Heart right ventricle (tissue), 16 donors: ENCODE measurements around the gene ZNF740. TPM values are rescaled to one million over a fixed set of nuclear protein-coding genes. Genes with fewer than 3 reads are reported as not detected.

ENCODE experiments used
- ATAC-seq, 8 donors: fragments of 200-7000 bp; cut with Tn5 transposase; one replicate each; pipeline ENCODE4 v1.9.1; 2020; ENCODE audit warnings: mild to moderate bottlenecking in 8 of 8, moderate library complexity in 8 of 8, moderate number of reproducible peaks in 1 of 8
- DNase-seq, 2 donors: peaks; one replicate each; pipeline ENCODE4 v3.0.0-alpha.2; 2020
- H3K27ac ChIP-seq, 10 donors: fragments of 200-600 bp; sonication (generic) in 2 of 10; one replicate each; pipeline versions ENCODE4 v1.5.0 to v1.8.0; 2020 to 2022; ENCODE audit warnings: mild to moderate bottlenecking in 3 of 10
- H3K27me3 ChIP-seq, 7 donors: fragments of 200-600 bp; one replicate each; pipeline ENCODE4 v1.8.0; 2021 to 2022; ENCODE audit warnings: mild to moderate bottlenecking in 2 of 7
- H3K36me3 ChIP-seq, 9 donors: fragments of 200-600 bp; sonication (generic) in 1 of 9; one replicate each; pipeline versions ENCODE4 v1.5.0 to v1.8.0; 2020 to 2022; ENCODE audit warnings: mild to moderate bottlenecking in 2 of 9
- H3K4me1 ChIP-seq, 9 donors: fragments of 200-600 bp; sonication (generic) in 1 of 9; one replicate each; pipeline versions ENCODE4 v1.5.0 to v1.8.0; 2020 to 2022; ENCODE audit warnings: mild to moderate bottlenecking in 4 of 9
- H3K4me3 ChIP-seq, 10 donors: fragments of 200-600 bp; sonication (generic) in 2 of 10; one replicate each; pipeline versions ENCODE4 v1.5.0 to v1.8.0; 2020 to 2022; ENCODE audit warnings: mild to moderate bottlenecking in 7 of 10, moderate library complexity in 2 of 10
- H3K9me3 ChIP-seq, 11 donors: fragments of 200-600 bp in 10 of 11; sonication (generic) in 2 of 11; one replicate each; pipeline versions ENCODE4 v1.5.0 to v1.8.0; 2013 to 2022; ENCODE audit warnings: mild to moderate bottlenecking in 2 of 11, control low read depth in 1 of 11, moderate library complexity in 1 of 11
- WGBS, 2 donors: extraction: QIAGEN DNeasy Blood & Tissue Kit; methylation state at CpG; one replicate each; pipeline ENCODE4 v1.1.7; 2013; ENCODE audit warnings: inconsistent platforms in 1 of 2; 5-methylcytosine and 5-hydroxymethylcytosine counted together
- intact Hi-C, 10 donors: fragments of 100-400 bp; cut with DNase I; formaldehyde crosslinking; loops; one replicate each; pipeline versions ENCODE4 v1.11.1 to v1.14.2; 2022
- long read RNA-seq, 3 donors: library from polyadenylated mRNA; unstranded; transcript quantifications; one replicate each; pipeline ENCODE4 v2.0.0, GENCODE V29; 2020 to 2021
- polyA plus RNA-seq, 2 donors: library from polyadenylated mRNA; stranded (reverse); fragments of 200-250 nt; gene quantifications; one replicate each; pipeline ENCODE4 v1.2.3, GENCODE V29; 2013
- total RNA-seq, 10 donors: library from RNA; stranded (reverse); fragmentation: NEBNext Ultra II Directional in 3 of 10; extraction: Animal tissue kit (Norgen Biotek cat#: 25700) in 3 of 10; gene quantifications; one replicate each; pipeline versions ENCODE4 v1.2.1 to v1.2.4, GENCODE V29; 2021 to 2023
- TF ChIP-seq, protein P1 (sequence below), 9 donors: fragments of 200-600 bp; sonication (generic) in 2 of 9; IDR thresholded peaks; one replicate each; pipeline versions ENCODE4 v1.5.0 to v1.8.0; 2021 to 2022; ENCODE audit warnings: antibody characterized with exemption in 9 of 9, mild to moderate bottlenecking in 5 of 9, moderate library complexity in 1 of 9
- donor health status: Arrhythmogenic right ventricular cardiomyopathy.
- donor health status: ischemic (EF 13 %, LVEDD 7.1; RV severe dilation, severe dysfunction).
- donor health status: healthy with polysubstance abuse.
- donor health status: DM: no; HTN: yes; CAD: no.
- donor health status: DM: no; HTN: no; CAD: no.
- donor health status: ischemic (EF 25% LVEDD 6.9; RV normal size, moderate dysfunction).
- donor health status: ischemic (EF 25% LVEDD 5.7; RV mildly dilated, moderate dysfunction).
- donor health status: healthy.
- donor health status: DM: yes; HTN: yes; CAD: no.
- donor health status: Ischemic cardiomyopathy.
- donor health status: ischemic (EF 35%, LVEDD 5.7; RV mildly dilated, moderate dysfunction).
- donor health status: nonischemic (EF 11% LVEDD 7.7; RV severe dilation, severe dysfunction).
- donor health status: DM: yes; HTN: yes; CAD: no.
- donor health status: PGD.
- donor health status: ischemic (EF 29% LVEDD 5.4; RV normal size, mild dysfunction).
- donor health status: nonischemic (EF 23%, LVEDD 6.1; RV moderate dilation, normal function).

ZNF740 gene, protein sequence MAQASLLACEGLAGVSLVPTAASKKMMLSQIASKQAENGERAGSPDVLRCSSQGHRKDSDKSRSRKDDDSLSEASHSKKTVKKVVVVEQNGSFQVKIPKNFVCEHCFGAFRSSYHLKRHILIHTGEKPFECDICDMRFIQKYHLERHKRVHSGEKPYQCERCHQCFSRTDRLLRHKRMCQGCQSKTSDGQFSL
- 10 to 100 TPM; 13.8 to 28.9 (median 20.4) TPM for total RNA-seq
- polyA plus RNA-seq, result 1 to 10 TPM; 2.7 to 8.2 TPM
- long read RNA-seq, donor 1, full-length matches to known transcripts, result 5 of 6 reads
- long read RNA-seq, donor 1, partial matches to known transcripts, result 0 of 6 reads
- long read RNA-seq, donor 1, other reads (novel, unspliced or antisense), result 1 of 6 reads
- long read RNA-seq, donor 2, full-length matches to known transcripts, result 2 of 4 reads
- long read RNA-seq, donor 2, partial matches to known transcripts, result 0 of 4 reads
- long read RNA-seq, donor 2, other reads (novel, unspliced or antisense), result 2 of 4 reads
- long read RNA-seq, donor 3, partial matches to known transcripts, result 0 of 1 reads
- long read RNA-seq, donor 3, other reads (novel, unspliced or antisense), result 1 of 1 reads

DNA sequence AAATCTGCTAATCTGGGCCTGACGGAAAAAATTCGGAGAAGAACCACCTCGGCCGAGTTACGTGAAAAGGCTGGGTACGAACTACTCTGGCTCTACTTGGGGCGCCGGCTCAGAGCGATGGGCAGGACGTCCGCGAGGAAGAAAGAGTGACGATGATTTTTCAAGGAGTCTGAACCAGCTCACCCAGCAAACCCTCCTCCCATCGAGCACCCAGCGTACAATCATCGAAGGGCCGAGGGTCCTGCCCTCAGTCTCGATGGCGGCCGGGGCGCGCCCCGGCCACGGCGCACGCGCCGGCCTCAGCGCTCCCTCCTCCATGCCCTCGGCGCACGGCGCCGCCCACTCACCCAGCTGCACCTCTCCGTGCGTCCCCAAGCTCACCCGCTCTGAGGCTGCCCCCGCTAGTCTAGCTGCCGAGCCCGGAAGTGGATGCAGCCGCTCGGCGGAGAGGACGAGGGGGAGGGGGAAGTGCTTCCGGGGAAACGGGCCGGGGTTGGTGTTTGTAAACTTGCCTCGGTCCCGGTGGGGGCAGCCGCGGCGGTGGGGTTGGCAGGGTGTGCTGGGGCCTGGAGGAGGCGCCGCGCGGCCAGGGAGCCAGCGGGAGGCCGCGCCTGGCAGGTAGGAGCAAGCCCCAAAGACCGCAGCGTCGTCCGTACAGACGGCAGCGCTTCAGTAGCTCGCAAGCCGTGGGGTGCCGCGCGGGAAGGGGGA is at the start of gene ZNF740, which contains the start of gene CSAD:
Gene ZNF740 (plus strand): TSS at position 503 of the 711 bp plus-strand sequence. CDS start 1,262 bp downstream, outside the sequence.
Gene CSAD (minus strand): TSS at position 706 of the 711 bp plus-strand sequence. CDS start 7,455 bp downstream, outside the sequence.
- H3K27me3 ChIP-seq, result no peaks in the 10 kb centered on the region
- TF ChIP-seq, protein P1, sequence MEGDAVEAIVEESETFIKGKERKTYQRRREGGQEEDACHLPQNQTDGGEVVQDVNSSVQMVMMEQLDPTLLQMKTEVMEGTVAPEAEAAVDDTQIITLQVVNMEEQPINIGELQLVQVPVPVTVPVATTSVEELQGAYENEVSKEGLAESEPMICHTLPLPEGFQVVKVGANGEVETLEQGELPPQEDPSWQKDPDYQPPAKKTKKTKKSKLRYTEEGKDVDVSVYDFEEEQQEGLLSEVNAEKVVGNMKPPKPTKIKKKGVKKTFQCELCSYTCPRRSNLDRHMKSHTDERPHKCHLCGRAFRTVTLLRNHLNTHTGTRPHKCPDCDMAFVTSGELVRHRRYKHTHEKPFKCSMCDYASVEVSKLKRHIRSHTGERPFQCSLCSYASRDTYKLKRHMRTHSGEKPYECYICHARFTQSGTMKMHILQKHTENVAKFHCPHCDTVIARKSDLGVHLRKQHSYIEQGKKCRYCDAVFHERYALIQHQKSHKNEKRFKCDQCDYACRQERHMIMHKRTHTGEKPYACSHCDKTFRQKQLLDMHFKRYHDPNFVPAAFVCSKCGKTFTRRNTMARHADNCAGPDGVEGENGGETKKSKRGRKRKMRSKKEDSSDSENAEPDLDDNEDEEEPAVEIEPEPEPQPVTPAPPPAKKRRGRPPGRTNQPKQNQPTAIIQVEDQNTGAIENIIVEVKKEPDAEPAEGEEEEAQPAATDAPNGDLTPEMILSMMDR (IDR thresholded peaks at IDR 0.05), result no peak
- H3K4me1 ChIP-seq, result peaks cover 18 to 52% (median 45%) of the 10 kb centered on the region in 9 donors
- WGBS, 2 donors, result 0% methylated on average over 64 to 69 of the region's 70 CpGs
- ATAC-seq (peak; percentile 98 to 99 (median 99)), DNase-seq (peak; percentile 98 to 99)
- intact Hi-C loops, result no loop called here
- no peaks in the 10 kb centered on the region for H3K9me3 ChIP-seq
- peak within 1 kb of the TSS; percentile 43 to 88 (median 78) for H3K4me3 ChIP-seq
- peak within 1 kb of the TSS; percentile 84 to 97 (median 94) for H3K27ac ChIP-seq
- H3K36me3 ChIP-seq, result peaks cover 0 to 37% (median 21%) of the 10 kb centered on the region in 9 donors

DNA sequence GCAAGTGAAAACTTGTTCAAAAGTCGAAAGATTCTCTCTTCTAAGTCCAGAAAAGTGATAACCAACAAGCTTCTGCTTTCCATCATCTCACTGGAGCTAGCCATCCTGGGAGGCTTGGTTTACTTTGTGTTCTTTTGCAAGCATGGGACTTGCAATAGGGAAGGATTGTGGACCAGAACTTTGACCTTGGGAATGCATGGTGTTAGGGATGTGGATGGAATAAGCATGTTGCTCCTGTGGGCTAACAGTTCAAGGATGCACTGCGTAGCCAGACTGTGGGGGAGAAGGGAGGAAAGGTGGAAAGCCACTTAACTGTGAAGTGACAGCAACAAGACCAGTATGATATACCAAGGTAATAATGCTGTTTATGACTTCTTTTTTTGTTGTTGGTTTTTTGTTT is 48.7 kb upstream of the ZNF740 start:
- TF ChIP-seq, protein P1 (IDR thresholded peaks at IDR 0.05), result no peak
- 82 to 88% methylated on average over 2 of the region's 2 CpGs for WGBS, 2 donors

DNA sequence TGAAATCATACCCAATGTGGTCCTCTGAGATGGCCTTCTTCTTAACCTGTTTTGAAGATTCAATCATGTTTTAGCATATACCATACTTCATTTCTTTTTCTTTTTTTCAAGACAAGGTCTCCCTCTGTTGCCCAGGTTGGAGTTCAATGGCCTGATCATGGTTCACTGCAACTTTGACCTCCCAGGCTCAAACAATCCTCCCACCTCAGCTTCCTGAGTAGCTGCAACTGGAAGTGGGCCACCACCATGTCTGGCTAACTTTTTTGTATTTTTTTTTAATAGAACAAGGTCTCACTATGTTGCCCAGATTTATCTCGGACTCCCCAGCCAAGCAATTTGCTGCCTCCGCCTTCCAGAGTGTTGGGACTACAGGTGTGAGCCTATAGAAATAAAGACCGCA is 46.8 kb upstream of the ZNF740 start:
- peaks cover 0 to 6% (median 0%) of the 10 kb centered on the region in 9 donors for H3K4me1 ChIP-seq
- H3K9me3 ChIP-seq, result peaks cover 0 to 17% (median 5%) of the 10 kb centered on the region in 11 donors
- no peak overlapping the region for H3K27ac ChIP-seq
- WGBS, 2 donors, result 94 to 97% methylated on average over 3 of the region's 3 CpGs
- H3K27me3 ChIP-seq, result no peaks in the 10 kb centered on the region
- no peaks in the 10 kb centered on the region for H3K36me3 ChIP-seq
- no peak for ATAC-seq
- intact Hi-C loops, result no loop called here
- DNase-seq, result no peak
- no peak overlapping the region for H3K4me3 ChIP-seq
- TF ChIP-seq, protein P1 (IDR thresholded peaks at IDR 0.05), result no peak

More for the DNA sequence above, 48.7 kb upstream of the ZNF740 start:
- no peak for DNase-seq
- no peak for ATAC-seq
- intact Hi-C loops, result no loop called here
- no peaks in the 10 kb centered on the region for H3K36me3 ChIP-seq
- H3K4me3 ChIP-seq, result no peak overlapping the region
- peaks cover 0 to 6% (median 0%) of the 10 kb centered on the region in 9 donors for H3K4me1 ChIP-seq
- H3K9me3 ChIP-seq, result peaks cover 0 to 11% (median under 1%) of the 10 kb centered on the region in 11 donors
- no peak overlapping the region for H3K27ac ChIP-seq
- H3K27me3 ChIP-seq, result no peaks in the 10 kb centered on the region

DNA sequence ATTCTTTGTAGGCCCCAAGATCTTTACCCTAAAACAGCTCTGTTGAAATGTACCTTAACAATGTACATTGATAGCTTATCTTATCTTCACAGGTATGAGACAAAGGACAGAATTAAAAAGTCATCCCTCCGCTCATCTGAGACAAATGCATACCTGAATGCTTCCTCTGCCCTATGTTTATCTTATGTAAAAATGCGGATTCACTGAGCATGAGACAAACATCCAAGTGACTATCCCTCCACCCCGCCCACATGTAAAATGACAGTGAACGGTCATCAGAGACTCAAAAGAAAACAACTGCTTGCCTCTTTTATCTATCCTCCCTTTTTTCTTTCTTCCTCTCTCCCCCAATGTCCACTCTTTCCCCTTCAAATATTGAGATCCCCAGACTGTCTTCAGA is 37.2 kb upstream of the ZNF740 start:
- H3K27ac ChIP-seq, result no peak overlapping the region
- no peaks in the 10 kb centered on the region for H3K4me1 ChIP-seq
- no peak for ATAC-seq
- WGBS, 2 donors, result 77 to 80% methylated on average over 4 of the region's 4 CpGs
- no peak overlapping the region for H3K4me3 ChIP-seq
- TF ChIP-seq, protein P1 (IDR thresholded peaks at IDR 0.05), result no peak
- no peaks in the 10 kb centered on the region for H3K36me3 ChIP-seq
- no peaks in the 10 kb centered on the region for H3K27me3 ChIP-seq
- intact Hi-C loops, result no loop called here
- peaks cover 0 to 9% (median 0%) of the 10 kb centered on the region in 11 donors for H3K9me3 ChIP-seq
- no peak for DNase-seq
